Endothelial cell of umbilical vein (primary cell): ENCODE results near the gene ITGB2.

Experiments
- EZH2 ChIP-seq: IDR thresholded peaks from 2 replicates; pipeline ENCODE4 v1.6.1; 2012; ENCODE audit warnings: borderline replicate concordance, low read depth, mild to moderate bottlenecking, moderate library complexity, low read length, inconsistent platforms; ENCODE audit not compliant: severe bottlenecking
- FOS ChIP-seq: IDR thresholded peaks from 2 replicates; pipeline ENCODE4 v1.6.1; 2011; ENCODE audit warnings: mild to moderate bottlenecking, low read length, moderate library complexity, borderline replicate concordance; ENCODE audit not compliant: insufficient read depth
- JUN ChIP-seq: IDR thresholded peaks from 2 replicates; pipeline ENCODE4 v1.6.1; 2011; ENCODE audit warnings: borderline replicate concordance, low read depth; ENCODE audit not compliant: insufficient read length, insufficient read depth
- MYC ChIP-seq: IDR thresholded peaks from one replicate; pipeline ENCODE4 v1.6.1; 2011; ENCODE audit warnings: mild to moderate bottlenecking, low read depth, low read length
- POLR2A ChIP-seq: IDR thresholded peaks from 2 replicates; pipeline ENCODE4 v1.6.1; 2012; ENCODE audit warnings: low read depth, mild to moderate bottlenecking, control low read depth, low read length
- POLR2AphosphoS5 ChIP-seq: IDR thresholded peaks from 2 replicates; pipeline ENCODE4 v1.6.1; 2012; ENCODE audit warnings: low read depth, mild to moderate bottlenecking, control low read depth, low read length, moderate library complexity; ENCODE audit not compliant: insufficient read depth
- TF ChIP-seq, protein P1 (sequence below), 2 donors: IDR thresholded peaks; 1 replicate in 1 of 2; 2 replicates in 1 of 2; pipeline ENCODE4 v1.5.1; 2011; ENCODE audit warnings: low read length in 2 of 2, mild to moderate bottlenecking in 2 of 2, moderate library complexity in 2 of 2, control low read depth in 1 of 2, inconsistent platforms in 1 of 2, low read depth in 1 of 2; ENCODE audit not compliant: insufficient read depth in 1 of 2; ENCODE audit errors: extremely low read depth in 1 of 2

DNA sequence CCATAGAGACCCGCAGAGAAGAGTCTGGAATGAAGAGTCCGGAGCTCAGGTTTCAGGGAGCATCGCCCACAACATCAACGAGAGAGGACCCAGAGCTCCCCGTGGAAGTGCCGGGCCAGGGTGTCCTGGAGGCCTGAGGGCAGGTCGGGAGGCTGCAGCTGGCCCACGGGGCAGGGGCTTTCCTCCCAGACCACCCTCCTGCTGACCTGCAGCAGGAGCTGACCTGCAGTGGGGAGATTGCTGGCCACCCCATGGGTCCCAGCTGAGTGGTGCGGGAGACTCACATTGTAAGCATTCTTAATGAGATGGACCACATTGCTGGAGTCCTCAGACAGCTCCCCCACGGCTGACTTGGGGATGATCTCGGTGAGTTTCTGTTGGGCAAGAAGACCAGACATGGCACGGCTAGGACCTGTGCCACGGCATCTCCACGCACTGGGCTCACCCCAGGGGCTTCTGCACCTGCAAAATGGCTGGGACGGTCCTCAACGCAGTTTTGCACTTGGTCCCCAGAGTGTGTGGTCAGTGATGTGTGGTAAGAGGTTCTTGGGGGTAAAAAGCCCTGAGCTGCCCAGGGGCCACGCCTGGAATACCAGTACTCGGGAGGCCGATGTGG lies 25.9 kb downstream of the ITGB2 start:
- TF ChIP-seq, protein P1, sequence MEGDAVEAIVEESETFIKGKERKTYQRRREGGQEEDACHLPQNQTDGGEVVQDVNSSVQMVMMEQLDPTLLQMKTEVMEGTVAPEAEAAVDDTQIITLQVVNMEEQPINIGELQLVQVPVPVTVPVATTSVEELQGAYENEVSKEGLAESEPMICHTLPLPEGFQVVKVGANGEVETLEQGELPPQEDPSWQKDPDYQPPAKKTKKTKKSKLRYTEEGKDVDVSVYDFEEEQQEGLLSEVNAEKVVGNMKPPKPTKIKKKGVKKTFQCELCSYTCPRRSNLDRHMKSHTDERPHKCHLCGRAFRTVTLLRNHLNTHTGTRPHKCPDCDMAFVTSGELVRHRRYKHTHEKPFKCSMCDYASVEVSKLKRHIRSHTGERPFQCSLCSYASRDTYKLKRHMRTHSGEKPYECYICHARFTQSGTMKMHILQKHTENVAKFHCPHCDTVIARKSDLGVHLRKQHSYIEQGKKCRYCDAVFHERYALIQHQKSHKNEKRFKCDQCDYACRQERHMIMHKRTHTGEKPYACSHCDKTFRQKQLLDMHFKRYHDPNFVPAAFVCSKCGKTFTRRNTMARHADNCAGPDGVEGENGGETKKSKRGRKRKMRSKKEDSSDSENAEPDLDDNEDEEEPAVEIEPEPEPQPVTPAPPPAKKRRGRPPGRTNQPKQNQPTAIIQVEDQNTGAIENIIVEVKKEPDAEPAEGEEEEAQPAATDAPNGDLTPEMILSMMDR (IDR thresholded peaks at IDR 0.05; ENCODE audit: extremely low read depth in 1 of 2, insufficient read depth in 1 of 2, low read depth in 1 of 2, low read length in 2 of 2), result no peak
- no peak for TF ChIP-seq POLR2A
- TF ChIP-seq JUN, result no peak
- no peak for TF ChIP-seq POLR2AphosphoS5
- no peak for TF ChIP-seq MYC
- no peak for TF ChIP-seq FOS
- TF ChIP-seq EZH2, result no peak
